Measurements from ENCODE around the gene RAB12.

Gene RAB12

GRCh38 chr18:8617907-8618306 is 8.7 kb downstream of the RAB12 start:
- TF ChIP-seq REST (IDR thresholded peaks at IDR 0.05; ENCODE audit: insufficient read depth in 1 of 2, low read depth in 2 of 2, low read length in 2 of 2): no peak
- no peak for TF ChIP-seq FOXP2 (optimal IDR thresholded peaks at IDR 0.05; ENCODE audit: borderline replicate concordance, extremely low read depth, extremely low read length, insufficient read depth)
- no peak for TF ChIP-seq SIN3A (IDR thresholded peaks at IDR 0.05; ENCODE audit: borderline replicate concordance, insufficient read depth, low read length)
- no peak for TF ChIP-seq POLR2AphosphoS5 (IDR thresholded peaks at IDR 0.05; ENCODE audit: low read depth, low read length)
- no peak for TF ChIP-seq TAF1 (IDR thresholded peaks at IDR 0.05; ENCODE audit: borderline replicate concordance, insufficient read depth, low read length)

- no peak for TF ChIP-seq FOXP2 (optimal IDR thresholded peaks at IDR 0.05; ENCODE audit: borderline replicate concordance, extremely low read depth, extremely low read length, insufficient read depth)
- TF ChIP-seq TAF1 (IDR thresholded peaks at IDR 0.05; ENCODE audit: borderline replicate concordance, insufficient read depth, low read length): no peak
- TF ChIP-seq REST (IDR thresholded peaks at IDR 0.05; ENCODE audit: insufficient read depth in 1 of 2, low read depth in 2 of 2, low read length in 2 of 2): no peak
- TF ChIP-seq POLR2AphosphoS5 (IDR thresholded peaks at IDR 0.05; ENCODE audit: low read depth, low read length): no peak
- no peak for TF ChIP-seq SIN3A (IDR thresholded peaks at IDR 0.05; ENCODE audit: borderline replicate concordance, insufficient read depth, low read length)
Observed at GRCh38 chr18:8619041-8619440, 9.8 kb downstream of the RAB12 start.

GRCh38 chr18:8619835-8620577 is 10.8 kb downstream of the RAB12 start:
- TF ChIP-seq REST (IDR thresholded peaks at IDR 0.05; ENCODE audit: insufficient read depth in 1 of 2, low read depth in 2 of 2, low read length in 2 of 2): no peak
- no peak for TF ChIP-seq FOXP2 (optimal IDR thresholded peaks at IDR 0.05; ENCODE audit: borderline replicate concordance, extremely low read depth, extremely low read length, insufficient read depth)
- no peak for TF ChIP-seq POLR2AphosphoS5 (IDR thresholded peaks at IDR 0.05; ENCODE audit: low read depth, low read length)
- no peak for TF ChIP-seq TAF1 (IDR thresholded peaks at IDR 0.05; ENCODE audit: borderline replicate concordance, insufficient read depth, low read length)
- no peak for TF ChIP-seq SIN3A (IDR thresholded peaks at IDR 0.05; ENCODE audit: borderline replicate concordance, insufficient read depth, low read length)

- TF ChIP-seq SIN3A (IDR thresholded peaks at IDR 0.05; ENCODE audit: borderline replicate concordance, insufficient read depth, low read length) (no peak), TAF1 (IDR thresholded peaks at IDR 0.05; ENCODE audit: borderline replicate concordance, insufficient read depth, low read length) (no peak), REST (IDR thresholded peaks at IDR 0.05; ENCODE audit: insufficient read depth in 1 of 2, low read depth in 2 of 2, low read length in 2 of 2) (no peak), FOXP2 (optimal IDR thresholded peaks at IDR 0.05; ENCODE audit: borderline replicate concordance, extremely low read depth, extremely low read length, insufficient read depth) (no peak), POLR2AphosphoS5 (IDR thresholded peaks at IDR 0.05; ENCODE audit: low read depth, low read length) (no peak)
Observed at GRCh38 chr18:8620845-8621244, 11.6 kb downstream of the RAB12 start.

Data from PFSK-1 (cell line).